NT2/D1 (cell line): ENCODE data around the gene TEAD4.

ENCODE experiments used
- DNase-seq: peaks from one replicate; pipeline ENCODE4 v3.0.0-alpha.2; 2011; ENCODE audit warnings: low read depth, low spot score
- H3K27me3 ChIP-seq: 2 replicates; pipeline ENCODE4 v1.6.0; 2011; ENCODE audit warnings: mild to moderate bottlenecking; ENCODE audit not compliant: insufficient read length, insufficient read depth
- H3K36me3 ChIP-seq: 2 replicates; pipeline ENCODE4 v1.6.1; 2011; ENCODE audit warnings: mild to moderate bottlenecking, low read length, mixed read lengths; ENCODE audit not compliant: insufficient read depth, insufficient read length
- H3K4me1 ChIP-seq: 2 replicates; pipeline ENCODE4 v1.5.1; 2011; ENCODE audit not compliant: insufficient read depth, insufficient read length
- H3K4me3 ChIP-seq: 2 replicates; pipeline ENCODE4 v1.5.1; 2011; ENCODE audit warnings: low read depth; ENCODE audit not compliant: insufficient read length
- H3K9ac ChIP-seq: 2 replicates; pipeline ENCODE4 v1.6.0; 2011; ENCODE audit warnings: low read depth; ENCODE audit not compliant: insufficient read length
- H3K9me3 ChIP-seq: 2 replicates; pipeline ENCODE4 v1.5.1; 2011; ENCODE audit warnings: mild to moderate bottlenecking, low read length; ENCODE audit not compliant: insufficient read depth
- SUZ12 ChIP-seq: IDR thresholded peaks from 2 replicates; pipeline ENCODE4 v1.6.1; 2011; ENCODE audit not compliant: insufficient read length, insufficient read depth; ENCODE audit errors: extremely low read depth
- YY1 ChIP-seq: IDR thresholded peaks from 2 replicates; pipeline ENCODE4 v1.6.1; 2011; ENCODE audit not compliant: insufficient read length, insufficient read depth
- ZNF274 ChIP-seq: IDR thresholded peaks from 2 replicates; pipeline ENCODE4 v1.6.1; 2011; ENCODE audit warnings: mild to moderate bottlenecking, low read depth, low read length

Gene TEAD4

DNA sequence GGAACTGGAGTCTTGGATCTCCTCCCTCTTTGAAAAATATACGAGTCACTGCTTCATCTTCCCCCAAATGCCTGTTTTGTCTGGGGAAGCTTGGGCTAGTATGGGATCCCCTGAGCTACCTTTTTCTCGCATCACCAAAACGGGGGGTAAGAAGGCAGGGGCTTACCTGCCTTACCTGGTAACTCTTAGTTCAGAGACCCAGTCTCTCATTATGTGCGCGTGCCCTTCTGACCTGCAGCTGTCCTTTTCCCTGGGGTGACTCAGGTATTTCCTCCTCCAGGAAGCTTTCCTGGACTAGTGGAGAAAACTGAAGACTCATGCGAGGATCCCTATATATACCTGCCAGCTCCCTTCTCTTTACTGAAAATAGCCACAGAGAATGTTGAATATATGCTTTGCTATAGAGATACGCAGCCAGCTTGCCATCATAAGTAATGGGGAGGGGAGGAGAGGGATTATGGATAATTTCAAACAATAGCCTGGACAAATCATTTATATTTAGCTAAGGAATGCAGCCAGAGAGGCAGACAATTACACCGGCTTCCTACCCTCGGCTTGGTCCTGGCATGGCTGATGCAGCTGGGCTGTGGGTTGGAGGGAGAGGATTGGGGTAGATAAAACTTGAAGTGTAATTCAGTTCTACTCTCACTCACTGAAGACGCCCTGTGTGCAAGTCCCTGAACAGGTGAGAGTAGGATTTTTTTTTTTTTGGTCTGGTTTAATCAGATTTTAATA, 119.1 kb downstream of the TEAD4 start:
- Histone ChIP-seq H3K4me3 (peak overlapping the region; percentile 72), H3K4me1 (peaks cover 17% of the 10 kb centered on the region), H3K9ac (peak overlapping the region; percentile 84), H3K27me3 (peaks cover 26% of the 10 kb centered on the region), H3K36me3 (no peaks in the 10 kb centered on the region), H3K9me3 (no peaks in the 10 kb centered on the region)
- TF ChIP-seq YY1 (no peak), SUZ12 (no peak), ZNF274 (no peak)
- no peak for DNase-seq

DNA sequence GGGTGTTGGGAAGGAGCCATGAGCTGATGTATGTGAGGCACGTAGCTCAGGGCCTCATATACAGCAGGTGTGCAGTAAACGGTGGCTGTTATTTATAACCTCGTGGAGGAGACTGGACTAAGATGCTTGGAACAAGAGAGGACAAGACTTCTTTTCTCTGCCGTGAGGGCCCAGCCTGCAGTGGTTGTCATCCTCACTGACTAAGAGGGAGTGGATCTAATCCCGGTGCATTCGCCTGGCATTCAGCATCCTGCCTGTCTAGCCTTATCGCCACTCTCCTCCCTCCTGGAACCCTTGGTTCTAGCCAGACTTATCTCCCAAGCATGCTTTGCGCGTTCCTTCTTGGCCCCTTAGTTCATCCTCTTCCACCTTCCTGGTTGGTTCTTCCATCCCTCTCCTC, 121.9 kb downstream of the TEAD4 start:
- H3K36me3 ChIP-seq, result peaks cover 7% of the 10 kb centered on the region
- no peak overlapping the region for H3K9ac ChIP-seq
- H3K4me1 ChIP-seq, result peaks cover 33% of the 10 kb centered on the region
- DNase-seq, result no peak
- no peak for TF ChIP-seq ZNF274
- TF ChIP-seq SUZ12, result no peak
- TF ChIP-seq YY1, result no peak
- peaks cover 16% of the 10 kb centered on the region for H3K27me3 ChIP-seq
- H3K9me3 ChIP-seq, result no peaks in the 10 kb centered on the region
- no peak overlapping the region for H3K4me3 ChIP-seq

DNA sequence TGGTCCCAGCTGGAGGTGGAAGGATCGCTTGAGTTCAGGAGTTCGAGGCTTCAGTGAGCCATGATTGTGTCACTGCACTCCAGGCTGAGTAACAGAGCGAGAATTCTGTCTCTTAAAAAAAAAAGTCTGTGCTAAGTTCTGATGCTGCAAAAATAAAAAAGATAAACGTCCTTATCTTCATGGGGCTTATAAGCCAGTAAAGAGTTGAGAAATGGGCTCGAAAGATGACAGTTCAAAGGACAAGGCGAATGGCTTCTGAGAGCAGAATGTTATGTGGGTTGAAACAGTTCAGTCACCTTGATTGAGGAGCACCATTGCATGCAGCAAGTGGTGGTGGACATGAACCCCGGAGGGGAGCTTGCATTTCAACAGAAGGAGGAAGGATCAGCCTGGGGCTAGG, 122.7 kb downstream of the TEAD4 start:
- peaks cover 13% of the 10 kb centered on the region for H3K36me3 ChIP-seq
- no peak for TF ChIP-seq SUZ12
- TF ChIP-seq ZNF274, result no peak
- TF ChIP-seq YY1, result no peak
- peaks cover 34% of the 10 kb centered on the region for H3K4me1 ChIP-seq
- peaks cover 12% of the 10 kb centered on the region for H3K27me3 ChIP-seq
- H3K9me3 ChIP-seq, result no peaks in the 10 kb centered on the region
- DNase-seq, result no peak
- H3K9ac ChIP-seq, result no peak overlapping the region
- H3K4me3 ChIP-seq, result no peak overlapping the region

DNA sequence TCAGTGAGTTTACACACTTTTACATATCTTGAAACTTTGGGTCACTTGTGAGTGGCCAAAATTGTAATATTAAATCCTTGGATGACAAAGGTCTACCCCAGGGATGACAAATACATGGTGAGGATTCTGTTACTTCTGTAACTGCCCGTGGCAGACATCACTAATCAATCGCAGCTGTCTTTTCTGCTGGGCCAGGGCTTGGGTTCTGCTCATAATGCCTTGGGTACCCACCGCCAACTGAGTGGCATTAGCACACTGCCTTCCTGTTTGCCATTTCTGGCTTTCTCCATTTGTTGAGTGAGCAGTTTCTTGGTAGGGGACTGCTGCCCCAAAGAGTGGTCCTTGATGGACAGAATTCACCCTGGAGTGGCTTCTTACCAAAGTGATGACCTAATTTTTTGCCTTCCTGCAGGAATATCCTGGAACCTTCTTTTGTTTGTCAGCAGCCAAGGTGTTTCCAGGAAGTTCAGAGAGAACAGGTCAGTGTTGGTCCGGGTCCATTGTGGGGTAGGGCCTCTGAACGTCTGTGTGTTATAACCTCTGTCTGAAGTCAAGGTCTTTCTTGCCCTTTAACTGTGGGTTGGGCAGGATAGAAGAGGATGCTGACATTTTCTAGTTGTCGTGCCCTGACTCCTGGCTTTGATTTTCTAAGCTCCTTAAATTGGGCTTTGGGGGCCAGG, 124.2 kb downstream of the TEAD4 start:
- Histone ChIP-seq H3K4me1 (peaks cover 39% of the 10 kb centered on the region), H3K9ac (no peak overlapping the region), H3K27me3 (peaks cover 2% of the 10 kb centered on the region), H3K4me3 (no peak overlapping the region), H3K9me3 (no peaks in the 10 kb centered on the region), H3K36me3 (peaks cover 16% of the 10 kb centered on the region)
- no peak for DNase-seq
- TF ChIP-seq SUZ12 (no peak), ZNF274 (no peak), YY1 (no peak)

DNA sequence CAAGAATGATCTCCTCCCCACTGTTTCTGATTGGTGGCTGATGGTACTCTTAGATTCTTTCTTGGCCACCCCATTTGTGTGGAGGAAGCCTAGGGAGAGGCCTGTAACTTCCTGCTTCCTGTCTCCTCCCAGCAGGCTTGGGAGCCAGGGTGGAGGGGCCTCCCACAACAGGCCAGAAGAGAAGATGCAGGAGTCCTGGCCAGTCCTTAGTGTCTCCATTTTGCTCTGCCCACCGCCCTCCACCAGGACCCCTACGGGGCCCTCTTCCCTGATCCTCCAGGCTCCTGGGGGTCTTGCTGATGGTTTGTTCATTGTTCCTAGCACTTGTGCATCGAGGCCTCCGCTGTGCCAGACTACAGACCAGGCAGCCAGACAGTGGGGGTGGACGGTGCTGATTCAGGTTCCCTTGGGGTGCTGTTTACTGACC, 124.7 kb downstream of the TEAD4 start:
- TF ChIP-seq YY1 (peak; percentile 29), ZNF274 (no peak)
- H3K36me3 ChIP-seq, result peaks cover 16% of the 10 kb centered on the region
- no peaks in the 10 kb centered on the region for H3K27me3 ChIP-seq
- H3K9ac ChIP-seq, result peak overlapping the region; percentile 57
- peak; percentile 83 for DNase-seq
- no peaks in the 10 kb centered on the region for H3K9me3 ChIP-seq
- H3K4me3 ChIP-seq, result no peak overlapping the region
- H3K4me1 ChIP-seq, result peaks cover 37% of the 10 kb centered on the region

DNA sequence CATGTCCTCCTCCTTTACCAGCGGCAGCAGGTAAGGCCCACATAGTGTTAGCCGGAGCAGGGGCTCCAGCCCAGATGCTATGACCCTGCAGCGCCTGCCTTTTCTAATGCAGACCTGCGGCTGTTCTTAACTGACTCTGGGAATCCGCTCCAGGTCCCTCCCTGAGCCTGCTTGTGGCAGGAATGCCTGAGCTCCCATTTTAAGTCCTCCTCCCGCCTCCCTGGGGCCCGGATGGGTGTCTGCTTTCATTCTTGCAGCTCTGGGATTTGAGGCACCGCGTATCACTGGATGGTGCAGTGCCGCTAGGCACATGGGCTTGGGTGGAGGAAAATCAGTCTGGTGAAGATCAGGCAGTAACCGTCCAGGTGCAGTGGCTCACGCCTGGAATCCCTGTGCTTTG, 125.5 kb downstream of the TEAD4 start:
- DNase-seq, result peak; percentile 98
- TF ChIP-seq YY1 (peak; percentile 47), SUZ12 (no peak)
- peak overlapping the region; percentile 57 for H3K9ac ChIP-seq
- H3K9me3 ChIP-seq, result no peaks in the 10 kb centered on the region
- no peaks in the 10 kb centered on the region for H3K27me3 ChIP-seq
- H3K4me3 ChIP-seq, result no peak overlapping the region
- H3K36me3 ChIP-seq, result peaks cover 16% of the 10 kb centered on the region
- H3K4me1 ChIP-seq, result peaks cover 37% of the 10 kb centered on the region

DNA sequence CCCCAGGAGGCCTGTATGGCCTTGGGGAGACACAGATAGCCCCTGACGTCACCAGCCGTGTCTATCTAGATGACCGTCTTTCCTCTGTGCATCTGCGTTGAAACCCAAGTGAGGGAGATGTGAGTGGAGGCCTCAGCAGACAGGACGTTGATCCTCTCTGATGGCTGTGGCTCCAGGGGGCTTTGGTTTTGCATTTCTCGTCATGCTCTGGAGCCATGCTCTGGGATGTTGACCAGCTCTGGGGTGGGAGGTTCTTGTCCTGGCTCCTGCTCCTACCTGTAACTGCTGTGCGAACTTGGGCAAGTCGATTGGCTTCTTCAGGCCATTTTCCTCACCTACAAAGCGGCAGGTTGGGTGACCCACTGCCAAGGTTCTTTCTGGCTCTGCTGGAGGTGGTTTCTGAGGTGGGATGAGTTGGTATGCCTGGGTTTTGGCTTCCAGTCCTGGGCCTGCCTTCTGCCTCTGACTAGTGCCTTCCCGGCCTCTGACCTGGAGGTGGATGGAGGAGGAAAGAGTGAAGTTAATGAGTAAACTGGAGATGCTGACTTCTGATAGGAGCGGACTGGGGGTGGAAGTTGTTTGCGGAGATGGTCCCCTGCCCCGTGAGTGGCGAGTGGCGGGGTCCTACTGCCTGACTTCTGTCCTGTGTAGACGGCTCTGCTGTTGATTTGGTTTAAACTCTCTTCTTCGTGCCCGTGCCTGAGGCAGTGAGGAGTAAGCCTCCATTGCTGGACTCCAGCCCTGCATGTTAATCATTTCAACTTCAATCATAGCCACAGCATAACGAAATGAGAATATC, 126.3 kb downstream of the TEAD4 start:
- TF ChIP-seq YY1 (no peak), SUZ12 (no peak), ZNF274 (no peak)
- no peak overlapping the region for H3K4me3 ChIP-seq
- peak overlapping the region; percentile 47 for H3K9ac ChIP-seq
- no peak for DNase-seq
- H3K36me3 ChIP-seq, result peaks cover 22% of the 10 kb centered on the region
- no peaks in the 10 kb centered on the region for H3K9me3 ChIP-seq
- H3K4me1 ChIP-seq, result peaks cover 38% of the 10 kb centered on the region
- no peaks in the 10 kb centered on the region for H3K27me3 ChIP-seq
